Muscle of leg (tissue), 9 donors: ENCODE results near the gene PDGFA. TPM values are rescaled to one million over a fixed set of nuclear protein-coding genes. Genes with fewer than 3 reads are reported as not detected.

Experiments used
- polyA plus RNA-seq, 8 donors: library from polyadenylated mRNA; unstranded; fragments of 120-200 nt; gene quantifications; one replicate each; pipeline versions ENCODE4 v1.2.1 to v1.2.3, GENCODE V29; 2013; ENCODE audit warnings: inconsistent platforms in 1 of 8, low replicate concordance in 1 of 8; ENCODE audit not compliant: insufficient read length in 8 of 8, insufficient read depth in 1 of 8
- total RNA-seq: library from RNA; stranded (reverse); fragments of 120-200 nt; gene quantifications from one replicate; pipeline ENCODE4 v1.2.4, GENCODE V29; 2013

PDGFA gene
- total and polyA plus RNA-seq, 9 donors: 26.1 to 51.6 (median 40.8) TPM

Other genes starting within 250 kb of the PDGFA start
- not detected for gene FOXL3, start 229.7 kb downstream of the PDGFA start, total RNA-seq
- gene FOXL3, start 229.7 kb downstream of the PDGFA start, polyA plus RNA-seq: not detected
- gene DNAAF5, start 206.9 kb upstream of the PDGFA start, total RNA-seq: 14.3 TPM
- gene DNAAF5, start 206.9 kb upstream of the PDGFA start, polyA plus RNA-seq: 10 to 100 TPM; 22.5 to 28.4 (median 26.3) TPM
- 23.1 TPM for gene PRKAR1B, start 207.4 kb upstream of the PDGFA start, total RNA-seq
- gene PRKAR1B, start 207.4 kb upstream of the PDGFA start, polyA plus RNA-seq: 10 to 100 TPM; 32.4 to 45.4 (median 38.5) TPM